Measurements from ENCODE around the gene INVS. TPM values are rescaled to one million over a fixed set of nuclear protein-coding genes. Genes with fewer than 3 reads are reported as not detected.
"Not testable (repeated sequence)": the region's sequence is repeated elsewhere in the genome, so short reads cannot be mapped to it uniquely, and the experiment has no call there.

INVS gene
- total RNA-seq, 1 donor from 2014 or later, result 24.2 TPM

DNA sequence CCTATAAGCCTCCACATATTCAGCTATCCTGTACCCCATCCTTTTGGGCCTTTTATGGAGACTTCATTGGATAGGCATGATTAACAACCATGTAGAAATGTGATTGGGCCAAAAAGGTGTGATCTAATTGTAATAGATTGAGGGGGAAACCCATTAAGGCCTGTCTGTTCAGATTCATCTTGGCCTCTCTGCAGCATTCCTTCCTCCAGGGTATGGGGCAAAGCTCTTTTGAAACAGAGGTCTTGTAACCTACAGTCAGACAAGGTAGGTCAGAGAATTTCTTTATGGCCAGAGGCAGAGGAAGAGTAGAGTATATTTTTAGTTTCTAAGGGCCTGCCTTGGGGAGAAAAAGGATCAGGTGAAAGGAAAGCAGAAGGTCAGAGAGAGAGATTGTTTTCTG, 98.5 kb downstream of the INVS start:
- no peak for DNase-seq

DNA sequence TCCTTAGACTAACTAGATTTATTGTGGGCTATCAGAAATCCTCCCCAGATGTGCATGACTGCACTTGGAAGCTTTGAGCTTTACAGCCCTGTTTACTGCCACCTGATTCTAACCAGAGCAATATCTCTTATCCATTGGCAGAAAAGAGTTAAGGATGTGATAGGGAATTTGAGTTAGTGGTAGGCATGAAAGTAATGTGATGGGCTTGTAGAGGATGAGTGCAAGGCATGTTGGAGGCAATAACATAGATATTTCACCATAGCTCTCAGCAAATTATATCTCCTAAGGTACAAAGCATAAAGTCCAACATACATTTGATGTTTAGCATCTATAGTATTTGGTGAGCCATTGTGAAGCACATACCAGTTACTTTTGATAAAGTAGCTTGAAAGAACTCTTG, 103.8 kb downstream of the INVS start:
- DNase-seq, result no peak

DNA sequence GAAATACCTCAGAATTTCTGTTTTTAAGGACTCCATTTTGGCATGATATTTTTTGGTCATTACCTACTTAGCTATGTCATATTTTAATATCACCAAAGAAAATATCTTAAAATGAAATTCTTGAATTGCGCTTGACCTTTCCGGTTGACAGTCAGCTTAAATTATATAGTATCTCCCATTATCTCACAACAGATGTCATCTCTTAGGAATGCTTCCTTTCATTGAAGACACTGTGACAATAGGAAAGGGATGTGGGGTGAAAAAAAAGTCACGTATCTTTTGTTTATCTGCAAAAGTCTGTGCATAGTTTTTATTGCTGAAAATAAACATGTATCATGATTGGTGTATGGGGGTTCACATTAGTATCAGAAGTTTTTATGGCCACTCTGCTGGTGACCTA, 105.8 kb downstream of the INVS start:
- no peak for DNase-seq

DNA sequence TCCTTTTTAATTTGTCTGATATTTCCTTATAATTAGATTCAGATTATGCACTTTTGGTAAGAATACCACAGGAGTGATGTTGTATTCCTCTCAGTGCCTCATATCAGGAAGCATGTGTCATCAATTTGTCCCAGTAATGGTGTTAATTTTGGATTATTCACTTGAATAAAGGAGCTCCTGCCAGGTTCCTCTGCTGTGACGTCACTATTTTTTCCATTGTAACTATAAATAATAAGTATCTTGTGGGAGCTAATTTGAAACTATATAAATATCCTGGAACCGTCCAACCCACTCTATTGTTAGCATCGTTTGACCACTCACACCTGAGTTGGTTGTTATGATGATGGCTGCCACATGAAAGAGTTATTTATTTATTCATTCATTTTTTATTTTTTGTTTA, 107.9 kb downstream of the INVS start:
- DNase-seq, result no peak

DNA sequence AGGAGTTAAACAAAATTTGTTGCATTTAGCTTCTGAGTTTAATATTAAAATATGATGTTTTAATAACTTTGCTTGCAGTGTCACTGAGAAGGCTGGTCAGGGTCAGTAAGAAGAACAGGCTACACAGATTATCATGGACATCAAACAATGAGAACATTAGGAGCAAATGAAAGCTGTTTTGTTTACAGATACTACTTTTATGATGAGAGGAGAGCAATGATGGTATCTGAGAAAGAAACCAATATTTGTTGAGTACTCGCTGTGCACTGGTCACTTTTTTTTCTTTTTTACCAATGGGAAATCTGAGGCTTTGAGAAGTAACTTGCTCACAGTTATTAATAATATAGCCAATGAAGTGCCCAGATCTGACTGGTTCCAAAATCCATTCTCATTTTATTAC, 109.6 kb downstream of the INVS start:
- DNase-seq, result no peak

DNA sequence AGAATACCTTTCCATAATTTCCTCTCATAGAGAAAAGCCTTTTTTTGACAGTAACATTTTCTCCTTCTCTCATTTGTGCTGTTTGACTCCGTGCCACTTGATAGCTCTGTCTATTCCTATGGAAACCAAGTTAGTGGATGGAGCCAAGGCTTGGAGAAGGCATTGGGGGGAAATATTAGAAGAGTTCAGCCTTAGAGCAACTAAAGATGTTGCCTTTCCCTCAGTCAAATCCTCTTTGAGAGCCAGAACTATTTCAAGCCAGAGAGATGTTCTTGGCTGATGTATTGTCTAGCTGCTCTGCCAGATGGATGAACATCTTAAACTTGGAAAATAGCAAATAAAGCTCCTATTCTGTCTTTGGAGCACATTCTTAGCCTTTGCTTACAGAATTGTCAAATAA, 112.4 kb downstream of the INVS start:
- DNase-seq, result no peak

DNA sequence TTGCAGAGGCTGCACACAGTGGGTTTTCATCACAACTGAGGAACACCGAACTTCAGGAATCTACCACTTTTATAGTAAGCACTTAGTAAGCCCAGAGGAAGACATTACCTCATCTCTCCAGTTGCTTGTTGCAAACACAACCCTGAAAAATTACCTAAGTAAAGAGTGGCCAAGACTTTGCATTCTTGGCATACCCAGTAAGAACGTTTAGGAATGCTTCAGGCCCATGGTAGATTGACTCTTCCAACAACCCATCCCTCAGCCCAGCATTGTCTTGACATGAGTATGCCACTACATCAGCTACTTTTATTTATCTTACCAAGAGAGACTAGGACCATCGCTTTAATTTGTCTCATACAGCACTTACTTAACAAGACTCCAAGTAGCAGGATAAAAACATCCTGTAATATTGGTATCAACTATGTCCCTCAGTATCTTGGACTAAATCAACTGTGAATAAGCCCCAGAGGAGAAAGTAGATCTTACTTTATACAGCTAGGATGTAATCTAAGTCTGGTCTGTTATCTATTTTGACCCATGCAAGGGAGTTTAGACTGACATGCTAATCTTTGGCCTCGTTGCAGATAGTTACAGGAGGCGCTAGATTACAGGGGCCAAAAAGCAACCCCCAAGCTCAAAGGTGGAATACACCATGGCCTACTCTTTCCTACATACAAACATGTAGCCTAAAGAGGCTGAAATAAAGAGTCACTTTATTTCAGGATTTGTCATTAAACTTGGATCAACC, 114.9 kb downstream of the INVS start:
- no peak for DNase-seq

DNA sequence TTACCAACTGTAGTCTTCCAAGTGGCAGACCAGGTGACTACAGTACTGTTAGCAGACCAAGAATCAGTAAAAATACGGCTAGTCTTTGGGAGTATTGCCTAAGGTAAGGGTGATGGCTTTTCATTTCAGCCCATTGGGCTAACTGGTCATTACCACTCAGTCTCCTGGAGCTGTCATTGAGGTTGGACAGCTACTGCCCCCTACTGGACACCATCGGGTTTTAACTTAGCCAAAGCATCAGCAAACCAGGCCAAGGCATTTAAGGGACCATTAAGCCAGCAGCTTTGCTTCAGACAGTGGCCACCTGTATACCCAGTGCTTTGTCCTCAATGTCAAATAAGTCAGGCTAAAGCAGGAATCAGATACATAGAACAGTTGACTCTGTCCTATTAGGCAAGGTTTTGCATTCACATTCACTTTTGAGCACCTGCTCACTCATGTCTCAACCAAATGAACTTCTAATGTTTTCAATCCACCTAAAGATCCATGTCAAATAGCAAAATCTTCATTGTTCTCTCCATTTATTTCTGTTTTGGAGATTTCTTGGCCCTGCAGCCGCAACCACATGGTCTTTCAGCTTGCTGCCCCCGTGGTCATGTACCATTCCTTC, 117.2 kb downstream of the INVS start:
- no peak for DNase-seq

DNA sequence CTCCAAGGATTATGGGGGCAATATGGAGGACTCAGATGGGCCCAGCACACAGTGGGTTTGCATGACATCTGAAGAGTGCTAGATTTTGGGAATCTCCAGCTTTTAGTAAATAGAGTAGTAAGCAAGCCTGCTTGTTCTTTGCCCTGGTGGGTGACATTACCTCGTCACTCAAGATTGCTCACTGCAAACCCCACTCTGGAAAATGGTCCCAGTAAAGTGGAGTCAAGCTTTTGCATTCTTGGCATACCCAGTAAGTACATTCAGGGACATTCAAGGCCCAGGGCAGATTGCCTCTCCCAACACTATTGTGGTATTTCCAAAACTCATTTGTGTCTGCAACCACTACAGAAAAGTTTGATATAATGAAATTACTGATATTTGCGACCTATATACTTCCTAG, 118.5 kb downstream of the INVS start:
- no peak for DNase-seq

DNA sequence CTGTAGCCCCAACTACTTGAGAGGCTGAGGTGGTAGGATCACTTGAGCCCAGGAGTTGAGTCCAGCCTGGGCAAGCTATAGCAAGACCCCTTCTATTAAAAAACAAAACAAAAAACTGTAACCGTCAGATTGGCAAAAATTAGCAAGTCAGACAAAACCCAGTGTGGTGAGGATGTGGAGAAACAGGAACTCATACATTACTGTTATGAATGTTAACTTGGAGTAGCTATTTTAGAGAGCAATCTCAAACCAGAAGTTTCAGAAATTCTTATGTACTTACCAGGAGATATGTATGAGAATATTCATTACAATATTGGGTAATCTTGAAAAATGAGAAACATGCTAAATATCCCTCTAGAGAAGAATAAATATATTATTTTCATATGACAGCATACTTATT, 120.3 kb downstream of the INVS start:
- DNase-seq, result no peak

DNA sequence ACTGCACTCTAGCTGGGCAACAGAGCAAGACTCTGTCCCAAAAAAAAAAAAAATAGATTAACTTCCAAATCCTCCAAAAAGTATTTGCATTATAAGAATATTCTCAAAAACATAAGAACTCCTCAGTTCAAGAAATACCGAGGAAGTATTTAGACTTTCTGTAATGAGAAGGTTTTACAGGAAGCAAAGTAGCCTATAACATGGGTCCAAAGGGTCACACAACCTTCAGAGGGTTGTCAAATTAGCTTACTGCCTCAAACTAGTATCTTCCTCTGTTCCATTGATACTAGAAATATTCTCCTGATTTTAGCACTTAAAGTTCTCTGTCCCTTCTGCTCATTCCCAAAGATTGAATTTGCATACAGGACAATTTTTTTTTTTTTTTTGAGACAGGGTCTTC, 121.9 kb downstream of the INVS start:
- DNase-seq, result no peak

DNA sequence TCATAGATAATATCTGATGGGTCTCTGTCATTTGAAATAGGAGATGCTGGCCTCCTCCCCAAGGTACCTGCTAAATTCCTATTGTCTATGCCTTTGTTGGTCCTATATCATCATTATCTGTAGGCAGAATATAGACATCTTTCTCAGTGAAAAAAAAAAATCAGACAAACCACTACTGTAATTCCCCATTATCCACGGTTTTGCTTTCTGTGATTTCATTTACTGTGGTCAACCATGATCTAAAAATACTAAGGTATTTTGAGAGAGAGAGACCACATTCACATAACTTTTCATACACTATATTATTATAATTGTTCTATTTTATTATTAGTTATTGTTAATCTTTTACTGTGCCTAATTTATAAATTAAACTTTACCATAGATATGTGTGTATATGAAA, 122.5 kb downstream of the INVS start:
- DNase-seq, result no peak

DNA sequence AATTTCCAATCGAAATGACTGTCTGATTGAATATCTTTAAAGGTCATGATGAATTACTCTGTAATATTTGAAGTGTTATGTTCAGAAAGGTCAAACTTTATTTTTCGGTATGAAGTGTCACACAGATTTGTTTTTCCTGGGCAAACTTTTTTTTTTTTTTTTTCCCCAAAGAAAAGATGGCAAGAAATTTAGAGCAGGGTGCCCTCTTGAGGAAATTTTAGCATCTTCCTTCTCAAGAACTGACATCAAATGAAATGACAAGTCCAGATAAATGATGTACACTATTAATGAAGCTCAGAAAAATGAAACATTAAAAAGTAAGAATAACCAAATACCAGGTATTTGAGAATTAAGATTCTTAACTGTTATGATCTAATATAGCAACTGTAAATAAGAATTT, 123.6 kb downstream of the INVS start:
- DNase-seq, result no peak

DNA sequence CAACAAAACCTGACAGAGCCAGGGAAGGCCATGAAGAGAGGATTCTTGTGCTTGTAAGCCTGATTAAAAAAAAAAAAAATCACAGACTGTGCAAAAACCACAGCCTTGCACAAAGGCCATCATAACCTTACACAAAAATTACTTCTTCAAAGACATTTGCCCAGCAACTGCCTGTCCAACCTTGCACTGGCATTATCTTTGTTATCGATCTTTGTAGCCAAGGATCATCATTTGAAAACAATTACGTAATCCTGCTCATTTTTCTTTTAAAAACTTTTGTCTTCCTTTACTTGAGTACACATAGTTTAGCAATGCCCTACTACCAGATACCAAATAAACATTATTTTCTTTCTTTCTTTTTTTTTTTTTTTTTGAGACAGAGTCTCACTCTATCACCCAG, 128.6 kb downstream of the INVS start:
- no peak for DNase-seq

DNA sequence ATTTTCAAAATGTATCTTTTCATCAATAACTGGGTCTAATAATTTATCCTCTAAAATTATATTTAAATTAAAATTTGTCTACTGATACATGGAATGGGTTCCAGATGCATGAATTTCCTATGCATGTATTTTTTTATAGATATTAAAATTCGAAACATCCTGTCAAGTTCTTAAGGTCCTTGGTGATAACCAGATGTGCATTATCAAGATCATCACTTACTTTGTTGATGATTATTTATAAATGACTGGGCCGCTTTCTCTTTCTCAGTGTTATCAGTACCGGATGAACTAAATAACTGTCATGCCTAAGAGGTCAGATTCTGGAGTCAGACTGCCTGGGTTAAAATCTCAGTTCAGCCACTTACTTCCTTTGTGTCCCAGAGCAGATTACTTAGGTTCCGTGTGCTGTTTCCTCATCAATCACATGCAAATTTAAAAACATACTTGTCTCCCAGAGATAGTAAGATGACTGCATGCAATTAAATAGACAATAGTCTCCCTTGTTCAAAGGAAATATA, 129.4 kb downstream of the INVS start:
- DNase-seq, result no peak

DNA sequence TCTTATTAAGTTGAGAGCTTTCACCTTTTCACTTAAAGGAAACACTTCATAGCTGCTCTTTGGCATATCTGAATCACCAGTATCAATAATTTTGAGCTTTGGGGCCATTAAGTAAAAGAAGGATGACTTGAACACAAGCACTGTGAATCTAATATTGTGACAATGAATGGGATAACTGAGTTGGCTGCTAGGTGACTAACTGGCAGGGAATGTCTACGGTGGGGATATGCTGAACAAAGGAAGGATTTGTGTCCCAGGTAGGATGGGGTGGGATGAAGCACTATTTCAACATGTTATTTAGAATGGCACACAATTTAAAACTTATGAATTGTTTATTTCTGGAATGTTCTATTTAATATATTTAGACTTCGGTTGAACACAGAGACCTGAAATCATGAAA, 130.1 kb downstream of the INVS start:
- DNase-seq, result no peak

DNA sequence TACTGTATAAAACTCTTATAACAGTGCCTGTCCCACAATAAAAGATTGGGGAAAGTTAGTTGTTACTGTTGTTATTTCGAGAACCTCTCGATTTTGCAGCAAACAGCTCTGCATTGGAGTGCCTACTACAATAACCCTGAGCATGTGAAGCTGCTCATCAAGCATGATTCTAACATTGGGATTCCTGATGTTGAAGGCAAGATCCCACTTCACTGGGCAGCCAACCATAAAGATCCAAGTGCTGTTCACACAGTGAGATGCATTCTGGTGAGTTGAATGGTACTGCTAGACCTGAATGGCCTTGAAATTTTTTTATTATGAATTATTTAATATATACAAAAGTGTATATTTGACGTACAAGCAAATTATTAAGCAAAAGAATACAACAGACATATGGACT, 130.5 kb downstream of the INVS start:
- no peak for DNase-seq

DNA sequence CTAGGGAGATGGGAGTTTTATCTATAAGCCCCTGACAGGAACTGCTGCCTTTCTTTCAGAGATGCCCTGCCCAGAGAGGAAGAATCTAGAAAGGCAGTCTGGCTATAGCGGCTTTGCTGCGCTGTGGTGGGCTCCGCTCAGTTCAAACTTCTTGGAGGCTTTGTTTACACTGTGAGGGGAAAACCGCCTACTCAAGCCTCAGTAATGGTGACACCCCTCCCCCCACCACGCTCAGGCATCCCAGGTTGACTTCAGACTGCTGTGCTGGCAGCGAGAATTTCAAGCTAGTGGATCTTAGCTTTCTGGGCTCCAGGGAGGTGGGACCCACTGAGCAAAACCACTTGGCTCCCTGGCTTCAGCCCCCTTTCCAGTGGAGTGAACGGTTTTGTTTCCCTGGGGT, 137.9 kb downstream of the INVS start:
- not testable (repeated sequence) for DNase-seq

DNA sequence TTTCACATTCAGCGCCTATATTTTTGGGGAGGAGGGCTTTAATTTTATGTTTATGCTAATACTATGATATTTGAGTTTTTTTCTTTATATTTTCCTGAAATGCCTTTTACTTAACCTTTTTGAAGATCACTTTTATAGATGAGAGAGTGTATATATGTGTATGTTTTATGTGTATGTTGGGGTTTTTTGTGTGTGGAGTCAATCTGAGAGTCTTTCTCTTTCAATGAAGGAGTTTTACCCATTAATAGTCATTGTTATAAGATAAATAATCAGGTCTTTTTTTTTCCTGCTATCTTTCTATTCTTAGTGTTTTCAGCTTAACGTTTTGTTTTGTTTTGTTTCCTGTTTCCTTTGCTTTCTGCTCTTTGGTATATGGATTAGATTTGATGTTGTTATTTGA, 141.5 kb downstream of the INVS start:
- DNase-seq, result no peak

DNA sequence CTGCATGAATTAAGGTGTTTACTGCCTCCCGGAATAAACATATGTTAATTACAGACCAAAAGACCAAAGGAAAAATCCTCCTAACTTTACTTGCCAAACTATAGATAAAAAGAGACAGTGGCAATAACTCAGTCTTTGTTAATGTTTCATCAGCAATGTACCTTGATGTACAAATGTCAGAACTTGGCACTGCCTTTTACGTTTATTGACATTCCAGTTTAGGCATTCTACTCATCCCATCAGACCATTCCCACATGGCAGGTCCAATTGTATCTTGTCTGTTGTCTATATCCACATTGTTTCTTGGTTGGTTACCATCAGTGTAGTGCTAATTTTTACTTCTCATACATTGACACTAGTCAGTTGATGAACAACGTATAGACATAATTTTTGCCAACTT, 168.2 kb downstream of the INVS start:
- DNase-seq, result no peak

DNA sequence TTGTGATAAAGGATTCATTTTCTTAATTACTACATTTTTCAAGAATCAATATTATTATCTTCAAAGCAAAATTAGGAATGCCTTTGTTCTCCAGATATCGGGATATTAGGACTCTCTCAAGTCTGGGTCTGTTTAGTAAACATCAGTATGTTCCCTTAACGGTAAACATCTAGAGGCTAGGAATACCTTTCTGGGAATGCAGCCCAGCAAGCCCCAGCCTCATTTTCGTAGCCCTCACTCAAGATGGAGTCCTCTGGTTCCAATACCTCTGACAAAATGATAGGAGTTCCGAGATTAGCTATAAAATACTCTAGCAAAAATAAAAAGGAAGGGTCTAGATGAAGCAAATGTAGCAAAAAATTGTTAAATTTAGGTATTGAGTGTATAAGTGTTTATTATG, 169.2 kb downstream of the INVS start:
- no peak for DNase-seq

DNA sequence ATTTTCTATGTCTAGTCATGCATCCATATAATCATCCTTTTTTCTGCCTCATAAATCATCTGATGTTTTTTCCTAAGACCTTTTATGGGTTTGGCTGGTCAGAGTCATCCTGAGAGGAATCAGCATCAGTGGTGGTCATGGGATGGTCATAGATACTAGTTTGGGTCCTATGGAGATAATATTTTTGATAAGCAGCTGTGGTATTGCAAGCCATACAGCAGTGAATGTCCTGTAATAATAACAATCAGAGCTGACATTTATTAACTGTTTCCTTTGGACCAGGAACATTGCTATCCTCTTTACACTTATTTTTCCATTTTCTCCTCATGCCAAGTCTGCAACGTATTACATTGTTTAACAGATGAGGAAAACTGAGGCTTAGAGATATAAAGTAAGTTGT, 170.6 kb downstream of the INVS start:
- DNase-seq, result no peak

DNA sequence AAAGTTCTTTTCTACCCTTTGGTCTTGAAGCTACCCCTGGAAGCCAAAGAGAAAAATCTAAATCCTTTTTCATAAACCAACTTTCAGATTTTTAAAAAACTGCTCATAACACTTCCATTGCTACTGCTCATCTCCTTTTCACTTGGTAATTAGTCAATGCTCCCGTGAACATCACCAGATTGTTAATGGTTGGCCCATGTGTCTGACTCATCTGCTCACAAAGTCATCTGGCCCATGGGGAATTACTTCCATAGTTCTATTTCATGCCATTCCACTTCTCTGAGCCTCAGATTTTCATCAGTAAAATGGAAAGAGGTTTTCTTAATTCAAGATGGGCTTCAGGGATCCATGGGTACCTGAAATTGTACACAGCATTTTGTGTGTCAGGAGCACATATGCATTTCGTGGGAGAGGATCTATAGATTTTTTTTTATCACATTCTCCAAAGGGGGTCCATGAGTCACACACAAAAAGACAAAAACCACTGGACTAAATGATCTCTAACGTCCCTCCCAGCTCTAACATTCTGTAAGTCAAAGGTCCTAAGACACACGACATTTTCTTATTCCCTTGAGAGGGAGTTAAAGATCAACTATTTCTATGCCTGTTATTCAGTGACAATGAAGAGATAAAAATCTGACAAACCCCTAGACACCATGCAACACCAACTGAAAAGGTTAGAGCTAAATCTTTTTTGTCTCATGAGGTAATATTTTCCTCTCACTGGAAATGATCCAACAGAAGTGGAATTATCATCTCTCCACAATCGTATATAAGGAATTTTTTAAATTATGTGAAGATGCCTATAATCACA, 178.3 kb downstream of the INVS start:
- no peak for DNase-seq

DNA sequence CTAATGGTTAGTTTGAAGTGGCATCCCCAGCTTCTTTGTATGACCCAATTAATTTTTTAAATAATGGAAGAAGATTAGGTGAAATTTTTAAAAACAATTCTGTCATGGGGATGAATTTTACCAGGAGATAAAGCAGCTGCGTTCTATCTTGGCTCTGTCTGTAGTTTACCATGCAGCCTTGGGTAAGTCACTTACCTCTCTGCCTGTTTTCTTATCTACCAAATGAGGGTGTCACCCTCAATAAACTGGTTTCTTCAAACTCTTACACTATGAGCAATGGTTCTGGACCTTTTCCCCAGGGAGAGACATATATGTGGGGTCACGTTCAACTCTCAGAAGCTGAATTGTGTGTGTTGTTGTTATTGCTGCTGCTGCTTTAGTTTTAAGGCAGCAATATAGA, 182.0 kb downstream of the INVS start:
- DNase-seq, result no peak

All from occipital lobe (tissue), 2 donors.